Pancreas (tissue), 10 donors: ENCODE data around the gene SLC6A5. TPM values are rescaled to one million over a fixed set of nuclear protein-coding genes. Genes with fewer than 3 reads are reported as not detected.

Experiments used
- ATAC-seq, 4 donors: fragments of 200-7000 bp; cut with Tn5 transposase; one replicate each; pipeline versions ENCODE4 v1.8.0 to v1.9.1; 2020; ENCODE audit warnings: mild to moderate bottlenecking in 4 of 4, moderate library complexity in 4 of 4
- DNase-seq, 6 donors: peaks; one replicate each; pipeline ENCODE4 v3.0.0-alpha.2; 2020
- FAIRE-seq: peaks from 2 replicates; lab custom pipeline; 2012; peaks lifted over from hg19 to GRCh38; lab: Jason Lieb, UNC
- H3K27ac ChIP-seq, 4 donors: fragments of 200-600 bp; sonication (generic); 1 replicate in 3 of 4; 2 replicates in 1 of 4; pipeline versions ENCODE4 v1.5.0 to v1.8.0; 2020
- H3K27me3 ChIP-seq, 4 donors: fragments of 200-600 bp; one replicate each; pipeline ENCODE4 v1.8.0; 2021
- H3K36me3 ChIP-seq, 3 donors: fragments of 200-600 bp; sonication (generic) in 1 of 3; one replicate each; pipeline versions ENCODE4 v1.5.0 to v1.8.0; 2020 to 2021
- H3K4me1 ChIP-seq, 3 donors: fragments of 200-600 bp; one replicate each; pipeline ENCODE4 v1.8.0; 2021
- H3K4me3 ChIP-seq, 4 donors: fragments of 200-600 bp; sonication (generic) in 2 of 4; one replicate each; pipeline versions ENCODE4 v1.5.0 to v1.8.0; 2020 to 2021
- H3K9me3 ChIP-seq, 4 donors: fragments of 200-600 bp; one replicate each; pipeline ENCODE4 v1.8.0; 2021
- CTCF ChIP-seq, 4 donors: fragments of 200-600 bp; sonication (generic) in 3 of 4; IDR thresholded peaks; one replicate each; pipeline versions ENCODE4 v1.5.0 to v1.8.0; 2021; ENCODE audit warnings: antibody characterized with exemption in 4 of 4
- WGBS, 2 donors: extraction: QIAGEN DNeasy Blood & Tissue Kit; methylation state at CpG; one replicate each; pipeline ENCODE4 v1.1.7; 2013; 5-methylcytosine and 5-hydroxymethylcytosine counted together
- intact Hi-C, 3 donors: fragments of 100-400 bp; cut with DNase I; formaldehyde crosslinking; loops; one replicate each; pipeline versions ENCODE4 v1.11.1 to v1.14.2; 2022
- polyA plus RNA-seq, 2 donors: library from polyadenylated mRNA; stranded (reverse); fragments of 200-250 nt; gene quantifications; one replicate each; pipeline ENCODE4 v1.2.3, GENCODE V29; 2013
- total RNA-seq, 6 donors: library from RNA; stranded (reverse); fragmentation: NEBNext Ultra II Directional in 4 of 6; extraction: Animal tissue kit (Norgen Biotek cat#: 25700) in 4 of 6; gene quantifications; one replicate each; pipeline versions ENCODE4 v1.2.1 to v1.2.4, GENCODE V29; 2021 to 2023
- donor health status: healthy with polysubstance abuse.
- donor health status: DM: no; HTN: no; CAD: no; lungs with moderate emphysema.
- donor health status: DM: no; HTN: no; CAD: no.
- donor health status: control.
- donor health status: control.
- donor health status: Bipolar disorder and iron deficiency.
- donor health status: DM: yes; HTN: yes; CAD: no.
- donor health status: DM: no; HTN: no; CAD: no.
- donor health status: DM: no; HTN: no; CAD: no.
- donor health status: DM: yes; HTN: yes; CAD: no.

SLC6A5 gene
- total and polyA plus RNA-seq, 8 donors, result not detected

- Histone ChIP-seq H3K27me3 (no peaks in the 10 kb centered on the region), H3K36me3 (no peaks in the 10 kb centered on the region), H3K4me3 (no peak overlapping the region), H3K4me1 (no peaks in the 10 kb centered on the region), H3K9me3 (no peaks in the 10 kb centered on the region), H3K27ac (no peak overlapping the region)
- intact Hi-C loops, result no loop called here
- TF ChIP-seq CTCF (IDR thresholded peaks at IDR 0.05), result no peak
- ATAC-seq (no peak), DNase-seq (no peak), FAIRE-seq (no peak)
- 54 to 74% methylated on average over 4 of the region's 4 CpGs for whole genome bisulfite sequencing, 2 donors
These were observed 45.0 kb downstream of the SLC6A5 start for GRCh38 chr11:20644360-20644759.

- H3K4me3 ChIP-seq, result no peak overlapping the region
- no peaks in the 10 kb centered on the region for H3K36me3 ChIP-seq
- 35 to 36% methylated on average over 4 of the region's 4 CpGs for WGBS, 2 donors
- no peak overlapping the region for H3K27ac ChIP-seq
- ATAC-seq, result peak; percentile 50 to 85 (median 82)
- H3K9me3 ChIP-seq, result no peaks in the 10 kb centered on the region
- H3K27me3 ChIP-seq, result no peaks in the 10 kb centered on the region
- intact Hi-C loops, result no loop called here
- FAIRE-seq, result no peak
- no peaks in the 10 kb centered on the region for H3K4me1 ChIP-seq
- DNase-seq, result peak in 2 of 6 donors; percentile 17 to 60
- peak; percentile 61 to 88 (median 84) for TF ChIP-seq CTCF (IDR thresholded peaks at IDR 0.05)
These were observed 48.7 kb downstream of the SLC6A5 start for GRCh38 chr11:20647976-20648565.

GRCh38 chr11:20652150-20652806, 52.9 kb downstream of the SLC6A5 start:
- intact Hi-C loops, result no loop called here
- H3K4me3 ChIP-seq, result no peak overlapping the region
- H3K27ac ChIP-seq, result no peak overlapping the region
- FAIRE-seq, result no peak
- H3K4me1 ChIP-seq, result no peaks in the 10 kb centered on the region
- DNase-seq, result no peak
- H3K36me3 ChIP-seq, result no peaks in the 10 kb centered on the region
- WGBS, 2 donors, result 61 to 70% methylated on average over 13 of the region's 13 CpGs
- no peaks in the 10 kb centered on the region for H3K9me3 ChIP-seq
- ATAC-seq, result no peak
- no peaks in the 10 kb centered on the region for H3K27me3 ChIP-seq
- TF ChIP-seq CTCF (IDR thresholded peaks at IDR 0.05), result no peak

- WGBS, 2 donors, result 64 to 69% methylated on average over 3 of the region's 3 CpGs
- FAIRE-seq (no peak), ATAC-seq (no peak)
These were observed 54.6 kb downstream of the SLC6A5 start for GRCh38 chr11:20654038-20654437.

More at GRCh38 chr11:20654038-20654437, 54.6 kb downstream of the SLC6A5 start:
- Histone ChIP-seq H3K36me3 (no peaks in the 10 kb centered on the region), H3K27me3 (no peaks in the 10 kb centered on the region), H3K4me1 (no peaks in the 10 kb centered on the region), H3K4me3 (no peak overlapping the region), H3K9me3 (no peaks in the 10 kb centered on the region), H3K27ac (no peak overlapping the region)
- no peak for DNase-seq
- TF ChIP-seq CTCF (IDR thresholded peaks at IDR 0.05), result no peak
- intact Hi-C loops, result no loop called here
